Smooth muscle cell (in vitro differentiated cells): ENCODE results near the gene PRKAR1A. TPM values are rescaled to one million over a fixed set of nuclear protein-coding genes. Genes with fewer than 3 reads are reported as not detected.

Source experiments
- DNase-seq: peaks from one replicate; lab custom pipeline; 2025; ENCODE audit not compliant: unreplicated experiment; lab: John Stamatoyannopoulos, UW
- H2AFZ ChIP-seq: fragments of 200-600 bp; sonication (generic); 2 replicates; pipeline ENCODE4 v1.6.0; 2016; ENCODE audit warnings: antibody characterized with exemption, low read depth, mild to moderate bottlenecking
- H3F3A ChIP-seq: fragments of 200-600 bp; sonication (generic); 2 replicates; pipeline ENCODE4 v1.6.0; 2017; ENCODE audit warnings: antibody characterized with exemption, low read depth
- H3K27ac ChIP-seq: fragments of 200-600 bp; sonication (generic); 2 replicates; pipeline ENCODE4 v1.5.1; 2016; ENCODE audit warnings: low read depth, mild to moderate bottlenecking
- H3K27me3 ChIP-seq: fragments of 200-600 bp; sonication (generic); 2 replicates; pipeline ENCODE4 v1.6.1; 2016; ENCODE audit warnings: low read depth, mild to moderate bottlenecking
- H3K36me3 ChIP-seq: fragments of 200-600 bp; sonication (generic); 2 replicates; pipeline ENCODE4 v1.5.1; 2016; ENCODE audit warnings: low read depth
- H3K4me1 ChIP-seq: fragments of 200-600 bp; sonication (generic); 2 replicates; pipeline ENCODE4 v1.5.1; 2016; ENCODE audit warnings: low read depth
- H3K4me2 ChIP-seq: fragments of 200-600 bp; sonication (generic); 2 replicates; pipeline ENCODE4 v1.6.0; 2016; ENCODE audit warnings: mild to moderate bottlenecking
- H3K4me3 ChIP-seq: fragments of 200-600 bp; sonication (generic); 2 replicates; pipeline ENCODE4 v1.5.1; 2016; ENCODE audit warnings: mild to moderate bottlenecking
- H3K79me2 ChIP-seq: fragments of 200-600 bp; sonication (generic); 2 replicates; pipeline ENCODE4 v1.6.0; 2016; ENCODE audit warnings: low read depth, mild to moderate bottlenecking
- H3K9ac ChIP-seq: fragments of 200-600 bp; sonication (generic); 2 replicates; pipeline ENCODE4 v1.6.0; 2016; ENCODE audit warnings: low read depth
- H3K9me3 ChIP-seq: fragments of 200-600 bp; sonication (generic); replicated peaks from 2 replicates; pipeline ENCODE4 v1.5.1; 2016; ENCODE audit warnings: low read depth
- H4K20me1 ChIP-seq: fragments of 200-600 bp; sonication (generic); 2 replicates; pipeline ENCODE4 v1.6.0; 2016; ENCODE audit warnings: low read depth
- WGBS: methylation state at CpG from one replicate; pipeline ENCODE4 v1.1.7; 2016; ENCODE audit warnings: low lambda C conversion rate; 5-methylcytosine and 5-hydroxymethylcytosine counted together
- polyA plus RNA-seq: library from polyadenylated mRNA; unstranded; fragments of >200 nt; fragmentation: Nextera tagmentation; extraction: Ambion mirVana; gene quantifications from 2 replicates; pipeline ENCODE4 v1.2.1, GENCODE V29; 2016
- total RNA-seq: library from RNA; depleted of rRNA; stranded (reverse); fragments of >200 nt; gene quantifications from 2 replicates; pipeline ENCODE4 v1.2.3, GENCODE V29; 2014
- TF ChIP-seq, protein P1 (sequence below): fragments of 200-600 bp; sonication (generic); IDR thresholded peaks from 2 replicates; pipeline ENCODE4 v1.5.1; 2017; ENCODE audit warnings: borderline replicate concordance, mild to moderate bottlenecking, antibody characterized with exemption; ENCODE audit not compliant: insufficient read depth, poor library complexity, severe bottlenecking

PRKAR1A gene
- total and polyA plus RNA-seq, 2 experiments from 2014 or later, result 302 to 340 TPM

- TF ChIP-seq, protein P1, sequence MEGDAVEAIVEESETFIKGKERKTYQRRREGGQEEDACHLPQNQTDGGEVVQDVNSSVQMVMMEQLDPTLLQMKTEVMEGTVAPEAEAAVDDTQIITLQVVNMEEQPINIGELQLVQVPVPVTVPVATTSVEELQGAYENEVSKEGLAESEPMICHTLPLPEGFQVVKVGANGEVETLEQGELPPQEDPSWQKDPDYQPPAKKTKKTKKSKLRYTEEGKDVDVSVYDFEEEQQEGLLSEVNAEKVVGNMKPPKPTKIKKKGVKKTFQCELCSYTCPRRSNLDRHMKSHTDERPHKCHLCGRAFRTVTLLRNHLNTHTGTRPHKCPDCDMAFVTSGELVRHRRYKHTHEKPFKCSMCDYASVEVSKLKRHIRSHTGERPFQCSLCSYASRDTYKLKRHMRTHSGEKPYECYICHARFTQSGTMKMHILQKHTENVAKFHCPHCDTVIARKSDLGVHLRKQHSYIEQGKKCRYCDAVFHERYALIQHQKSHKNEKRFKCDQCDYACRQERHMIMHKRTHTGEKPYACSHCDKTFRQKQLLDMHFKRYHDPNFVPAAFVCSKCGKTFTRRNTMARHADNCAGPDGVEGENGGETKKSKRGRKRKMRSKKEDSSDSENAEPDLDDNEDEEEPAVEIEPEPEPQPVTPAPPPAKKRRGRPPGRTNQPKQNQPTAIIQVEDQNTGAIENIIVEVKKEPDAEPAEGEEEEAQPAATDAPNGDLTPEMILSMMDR, result no peak
- Histone ChIP-seq H4K20me1 (peaks cover 5% of the 10 kb centered on the region), H3K4me3 (no peak overlapping the region), H2AFZ (no peak overlapping the region), H3K9me3 (no peaks in the 10 kb centered on the region), H3K4me2 (no peak overlapping the region), H3K4me1 (no peaks in the 10 kb centered on the region), H3K27ac (no peak overlapping the region), H3K36me3 (no peaks in the 10 kb centered on the region), H3K27me3 (no peaks in the 10 kb centered on the region), H3F3A (peaks cover 11% of the 10 kb centered on the region), H3K79me2 (no peaks in the 10 kb centered on the region), H3K9ac (no peak overlapping the region)
- DNase-seq, result no peak
- 97% methylated on average over 13 of the region's 13 CpGs for WGBS
Observed at GRCh38 chr17:68542698-68543463, 30.7 kb downstream of the PRKAR1A start.

GRCh38 chr17:68544111-68544915 is 32.1 kb downstream of the PRKAR1A start:
- Histone ChIP-seq H2AFZ (no peak overlapping the region), H3K4me1 (no peaks in the 10 kb centered on the region), H3K9ac (no peak overlapping the region), H3K79me2 (no peaks in the 10 kb centered on the region), H4K20me1 (no peaks in the 10 kb centered on the region), H3F3A (peaks cover 10% of the 10 kb centered on the region), H3K27ac (no peak overlapping the region), H3K9me3 (no peaks in the 10 kb centered on the region), H3K36me3 (no peaks in the 10 kb centered on the region), H3K4me3 (no peak overlapping the region), H3K4me2 (no peak overlapping the region), H3K27me3 (no peaks in the 10 kb centered on the region)
- TF ChIP-seq, protein P1, result no peak
- DNase-seq, result no peak
- 76% methylated on average over 12 of the region's 12 CpGs for WGBS

- Histone ChIP-seq H3K36me3 (no peaks in the 10 kb centered on the region), H3K4me2 (no peak overlapping the region), H3K9ac (no peak overlapping the region), H3K4me3 (no peak overlapping the region), H2AFZ (no peak overlapping the region), H3K9me3 (no peaks in the 10 kb centered on the region), H3K79me2 (no peaks in the 10 kb centered on the region), H3K4me1 (no peaks in the 10 kb centered on the region), H3F3A (no peaks in the 10 kb centered on the region), H4K20me1 (no peaks in the 10 kb centered on the region), H3K27ac (no peak overlapping the region), H3K27me3 (no peaks in the 10 kb centered on the region)
- 91% methylated on average over 4 of the region's 4 CpGs for WGBS
- TF ChIP-seq, protein P1, result no peak
- DNase-seq, result no peak
Observed at GRCh38 chr17:68556551-68556950, 44.3 kb downstream of the PRKAR1A start.
